Measurements from ENCODE around the gene MYLK3.

DNA sequence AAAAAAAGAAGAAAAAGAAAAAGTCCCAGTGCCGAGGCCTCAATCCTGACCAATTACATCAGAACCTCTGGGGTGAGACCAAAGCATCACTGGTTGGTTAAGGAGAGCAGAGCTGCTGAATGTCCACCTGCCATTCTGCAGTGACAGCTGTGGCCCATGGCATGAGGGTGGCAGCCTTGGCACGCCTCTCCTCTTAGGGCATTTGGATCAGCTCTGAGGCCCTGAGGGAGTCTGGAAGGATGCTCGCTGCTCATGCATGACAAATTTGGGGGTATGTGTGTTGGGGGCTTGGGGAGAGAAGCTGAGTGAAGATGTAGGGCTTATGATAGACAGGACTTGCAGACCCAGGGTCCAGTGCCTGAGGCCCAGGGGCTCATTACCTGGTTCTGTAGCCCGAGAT, 26.3 kb downstream of the MYLK3 start:
- TF ChIP-seq JUN (IDR thresholded peaks at IDR 0.05; ENCODE audit: borderline replicate concordance, insufficient read depth, insufficient read length, low read depth) (no peak), POLR2A (IDR thresholded peaks at IDR 0.05; ENCODE audit: low read depth, low read length) (no peak), MYC (IDR thresholded peaks at IDR 0.05; ENCODE audit: low read depth, low read length) (no peak), POLR2AphosphoS5 (IDR thresholded peaks at IDR 0.05; ENCODE audit: insufficient read depth, low read depth, low read length) (no peak)
- TF ChIP-seq, protein P1, sequence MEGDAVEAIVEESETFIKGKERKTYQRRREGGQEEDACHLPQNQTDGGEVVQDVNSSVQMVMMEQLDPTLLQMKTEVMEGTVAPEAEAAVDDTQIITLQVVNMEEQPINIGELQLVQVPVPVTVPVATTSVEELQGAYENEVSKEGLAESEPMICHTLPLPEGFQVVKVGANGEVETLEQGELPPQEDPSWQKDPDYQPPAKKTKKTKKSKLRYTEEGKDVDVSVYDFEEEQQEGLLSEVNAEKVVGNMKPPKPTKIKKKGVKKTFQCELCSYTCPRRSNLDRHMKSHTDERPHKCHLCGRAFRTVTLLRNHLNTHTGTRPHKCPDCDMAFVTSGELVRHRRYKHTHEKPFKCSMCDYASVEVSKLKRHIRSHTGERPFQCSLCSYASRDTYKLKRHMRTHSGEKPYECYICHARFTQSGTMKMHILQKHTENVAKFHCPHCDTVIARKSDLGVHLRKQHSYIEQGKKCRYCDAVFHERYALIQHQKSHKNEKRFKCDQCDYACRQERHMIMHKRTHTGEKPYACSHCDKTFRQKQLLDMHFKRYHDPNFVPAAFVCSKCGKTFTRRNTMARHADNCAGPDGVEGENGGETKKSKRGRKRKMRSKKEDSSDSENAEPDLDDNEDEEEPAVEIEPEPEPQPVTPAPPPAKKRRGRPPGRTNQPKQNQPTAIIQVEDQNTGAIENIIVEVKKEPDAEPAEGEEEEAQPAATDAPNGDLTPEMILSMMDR (IDR thresholded peaks at IDR 0.05; ENCODE audit: extremely low read depth in 1 of 2, insufficient read depth in 1 of 2, low read depth in 1 of 2, low read length in 2 of 2), result no peak
